ENCODE measurements around the gene KCNMA1.

KCNMA1 gene

GRCh38 chr10:77355844-77356243 lies 281.8 kb downstream of the KCNMA1 start:
- no peaks in the 10 kb centered on the region for H3K4me1 ChIP-seq
- no peak overlapping the region for H3K27ac ChIP-seq
- no peaks in the 10 kb centered on the region for H3K27me3 ChIP-seq (ENCODE audit: control insufficient read depth, insufficient read depth, low read length)
- no peaks in the 10 kb centered on the region for H3K36me3 ChIP-seq (ENCODE audit: control insufficient read depth, insufficient read depth, low read length)
- no peaks in the 10 kb centered on the region for H3K79me2 ChIP-seq
- no peak overlapping the region for H3K4me3 ChIP-seq (ENCODE audit: low read depth, low read length)
- no peaks in the 10 kb centered on the region for H3K9me3 ChIP-seq (ENCODE audit: control insufficient read depth, low read length)
- no peak for TF ChIP-seq CTCF (IDR thresholded peaks at IDR 0.05)
- H2AFZ ChIP-seq, result no peak overlapping the region
- no peak overlapping the region for H3K9ac ChIP-seq
- H3K4me2 ChIP-seq (ENCODE audit: low read length), result no peak overlapping the region

GRCh38 chr10:77351386-77351785 lies 286.2 kb downstream of the KCNMA1 start:
- Histone ChIP-seq H3K27me3 (ENCODE audit: control insufficient read depth, insufficient read depth, low read length) (no peaks in the 10 kb centered on the region), H3K9ac (no peak overlapping the region), H3K79me2 (no peaks in the 10 kb centered on the region), H3K4me3 (ENCODE audit: low read depth, low read length) (no peak overlapping the region), H3K27ac (no peak overlapping the region), H3K36me3 (ENCODE audit: control insufficient read depth, insufficient read depth, low read length) (no peaks in the 10 kb centered on the region), H3K4me1 (no peaks in the 10 kb centered on the region), H3K4me2 (ENCODE audit: low read length) (no peak overlapping the region), H3K9me3 (ENCODE audit: control insufficient read depth, low read length) (no peaks in the 10 kb centered on the region), H2AFZ (no peak overlapping the region)
- TF ChIP-seq CTCF (IDR thresholded peaks at IDR 0.05), result no peak

- H3K36me3 ChIP-seq (ENCODE audit: control insufficient read depth, insufficient read depth, low read length), result no peaks in the 10 kb centered on the region
- no peak overlapping the region for H3K4me3 ChIP-seq (ENCODE audit: low read depth, low read length)
- H3K27ac ChIP-seq, result no peak overlapping the region
- H3K9me3 ChIP-seq (ENCODE audit: control insufficient read depth, low read length), result no peaks in the 10 kb centered on the region
- no peaks in the 10 kb centered on the region for H3K79me2 ChIP-seq
- TF ChIP-seq CTCF (IDR thresholded peaks at IDR 0.05), result no peak
- H3K27me3 ChIP-seq (ENCODE audit: control insufficient read depth, insufficient read depth, low read length), result no peaks in the 10 kb centered on the region
- H3K9ac ChIP-seq, result no peak overlapping the region
- no peak overlapping the region for H2AFZ ChIP-seq
- no peak overlapping the region for H3K4me2 ChIP-seq (ENCODE audit: low read length)
- no peaks in the 10 kb centered on the region for H3K4me1 ChIP-seq
These were observed 286.9 kb downstream of the KCNMA1 start for GRCh38 chr10:77350711-77351119.

GRCh38 chr10:77350134-77350533 lies 287.5 kb downstream of the KCNMA1 start:
- Histone ChIP-seq H3K36me3 (ENCODE audit: control insufficient read depth, insufficient read depth, low read length) (no peaks in the 10 kb centered on the region), H3K27ac (no peak overlapping the region), H3K4me1 (no peaks in the 10 kb centered on the region)

More at GRCh38 chr10:77350134-77350533, 287.5 kb downstream of the KCNMA1 start:
- Histone ChIP-seq H2AFZ (no peak overlapping the region), H3K4me3 (ENCODE audit: low read depth, low read length) (no peak overlapping the region), H3K27me3 (ENCODE audit: control insufficient read depth, insufficient read depth, low read length) (no peaks in the 10 kb centered on the region), H3K79me2 (no peaks in the 10 kb centered on the region), H3K9ac (no peak overlapping the region), H3K4me2 (ENCODE audit: low read length) (no peak overlapping the region), H3K9me3 (ENCODE audit: control insufficient read depth, low read length) (no peaks in the 10 kb centered on the region)
- no peak for TF ChIP-seq CTCF (IDR thresholded peaks at IDR 0.05)

Data from parathyroid adenoma (tissue), 2 donors.